Measurements from ENCODE around the gene ELMOD1.

- TF ChIP-seq, protein P1, sequence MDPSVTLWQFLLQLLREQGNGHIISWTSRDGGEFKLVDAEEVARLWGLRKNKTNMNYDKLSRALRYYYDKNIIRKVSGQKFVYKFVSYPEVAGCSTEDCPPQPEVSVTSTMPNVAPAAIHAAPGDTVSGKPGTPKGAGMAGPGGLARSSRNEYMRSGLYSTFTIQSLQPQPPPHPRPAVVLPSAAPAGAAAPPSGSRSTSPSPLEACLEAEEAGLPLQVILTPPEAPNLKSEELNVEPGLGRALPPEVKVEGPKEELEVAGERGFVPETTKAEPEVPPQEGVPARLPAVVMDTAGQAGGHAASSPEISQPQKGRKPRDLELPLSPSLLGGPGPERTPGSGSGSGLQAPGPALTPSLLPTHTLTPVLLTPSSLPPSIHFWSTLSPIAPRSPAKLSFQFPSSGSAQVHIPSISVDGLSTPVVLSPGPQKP (IDR thresholded peaks at IDR 0.05; ENCODE audit: borderline replicate concordance, low read depth, low read length), result no peak
- TF ChIP-seq RCOR1 (IDR thresholded peaks at IDR 0.05; ENCODE audit: insufficient replicate concordance, low read length), result no peak
- no peak for TF ChIP-seq POLR2A (IDR thresholded peaks at IDR 0.05; ENCODE audit: low read depth, low read length)
- TF ChIP-seq RAD21 (IDR thresholded peaks at IDR 0.05; ENCODE audit: low read length), result no peak
- TF ChIP-seq, protein P2, sequence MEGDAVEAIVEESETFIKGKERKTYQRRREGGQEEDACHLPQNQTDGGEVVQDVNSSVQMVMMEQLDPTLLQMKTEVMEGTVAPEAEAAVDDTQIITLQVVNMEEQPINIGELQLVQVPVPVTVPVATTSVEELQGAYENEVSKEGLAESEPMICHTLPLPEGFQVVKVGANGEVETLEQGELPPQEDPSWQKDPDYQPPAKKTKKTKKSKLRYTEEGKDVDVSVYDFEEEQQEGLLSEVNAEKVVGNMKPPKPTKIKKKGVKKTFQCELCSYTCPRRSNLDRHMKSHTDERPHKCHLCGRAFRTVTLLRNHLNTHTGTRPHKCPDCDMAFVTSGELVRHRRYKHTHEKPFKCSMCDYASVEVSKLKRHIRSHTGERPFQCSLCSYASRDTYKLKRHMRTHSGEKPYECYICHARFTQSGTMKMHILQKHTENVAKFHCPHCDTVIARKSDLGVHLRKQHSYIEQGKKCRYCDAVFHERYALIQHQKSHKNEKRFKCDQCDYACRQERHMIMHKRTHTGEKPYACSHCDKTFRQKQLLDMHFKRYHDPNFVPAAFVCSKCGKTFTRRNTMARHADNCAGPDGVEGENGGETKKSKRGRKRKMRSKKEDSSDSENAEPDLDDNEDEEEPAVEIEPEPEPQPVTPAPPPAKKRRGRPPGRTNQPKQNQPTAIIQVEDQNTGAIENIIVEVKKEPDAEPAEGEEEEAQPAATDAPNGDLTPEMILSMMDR (conservative IDR thresholded peaks at IDR 0.05; ENCODE audit: low read depth, low read length), result no peak
- no peak for TF ChIP-seq MXI1 (IDR thresholded peaks at IDR 0.05; ENCODE audit: borderline replicate concordance, low read depth, low read length)
- no peak for TF ChIP-seq MAFK (IDR thresholded peaks at IDR 0.05; ENCODE audit: low read depth, low read length)
These were observed 106.3 kb downstream of the ELMOD1 start for GRCh38 chr11:107697291-107697690.
